Measurements from ENCODE around the gene KRI1.
A peak's percentile ranks its signal among the peaks of the same experiment; 100 is the strongest.

Gene KRI1

DNA sequence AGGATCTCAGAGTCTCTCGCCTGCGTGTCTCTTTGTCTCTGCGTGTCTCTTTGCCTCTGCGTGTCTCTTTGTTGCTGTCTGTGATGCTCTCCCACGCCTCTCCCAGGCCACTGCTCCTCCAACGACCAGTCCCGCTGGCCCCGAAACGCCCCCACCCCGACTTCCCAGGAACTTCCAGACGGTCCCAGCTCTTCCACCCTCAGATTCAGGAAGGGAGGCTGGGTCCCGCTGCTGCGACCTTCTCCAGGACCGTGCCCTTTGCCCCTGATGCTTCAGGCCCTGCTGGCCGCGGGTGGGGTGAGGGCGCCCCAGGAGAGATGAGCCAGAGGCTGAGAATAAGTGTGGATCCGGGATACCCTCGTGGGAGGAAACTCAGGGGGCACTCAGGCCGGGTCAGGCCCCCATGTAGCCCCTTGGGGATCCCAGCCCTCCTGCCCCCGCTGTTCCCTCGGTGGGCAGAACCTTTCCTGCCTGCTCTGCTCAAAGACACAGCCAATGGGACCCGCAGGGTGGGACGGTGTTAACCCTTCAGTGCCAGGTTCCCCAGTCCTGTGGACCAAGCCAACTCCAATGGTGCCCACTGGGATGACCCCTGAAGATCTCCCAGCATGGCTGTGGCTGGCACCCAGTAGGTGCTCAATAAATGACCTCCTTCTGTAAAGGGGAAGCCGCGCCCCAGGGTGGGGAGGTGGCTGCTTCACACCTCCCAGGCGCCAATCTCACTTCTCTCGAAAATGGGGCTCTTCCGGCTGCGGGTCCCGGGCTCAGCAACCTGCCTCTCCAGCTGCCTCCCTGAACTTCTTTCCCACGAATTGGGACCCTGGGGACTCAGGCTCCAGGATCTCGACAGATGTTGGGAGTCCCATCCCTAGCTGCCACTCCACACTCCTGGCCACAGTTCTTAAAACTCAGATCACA, 47.1 kb downstream of the KRI1 start:
- no peak for DNase-seq (ENCODE audit: low spot score)

DNA sequence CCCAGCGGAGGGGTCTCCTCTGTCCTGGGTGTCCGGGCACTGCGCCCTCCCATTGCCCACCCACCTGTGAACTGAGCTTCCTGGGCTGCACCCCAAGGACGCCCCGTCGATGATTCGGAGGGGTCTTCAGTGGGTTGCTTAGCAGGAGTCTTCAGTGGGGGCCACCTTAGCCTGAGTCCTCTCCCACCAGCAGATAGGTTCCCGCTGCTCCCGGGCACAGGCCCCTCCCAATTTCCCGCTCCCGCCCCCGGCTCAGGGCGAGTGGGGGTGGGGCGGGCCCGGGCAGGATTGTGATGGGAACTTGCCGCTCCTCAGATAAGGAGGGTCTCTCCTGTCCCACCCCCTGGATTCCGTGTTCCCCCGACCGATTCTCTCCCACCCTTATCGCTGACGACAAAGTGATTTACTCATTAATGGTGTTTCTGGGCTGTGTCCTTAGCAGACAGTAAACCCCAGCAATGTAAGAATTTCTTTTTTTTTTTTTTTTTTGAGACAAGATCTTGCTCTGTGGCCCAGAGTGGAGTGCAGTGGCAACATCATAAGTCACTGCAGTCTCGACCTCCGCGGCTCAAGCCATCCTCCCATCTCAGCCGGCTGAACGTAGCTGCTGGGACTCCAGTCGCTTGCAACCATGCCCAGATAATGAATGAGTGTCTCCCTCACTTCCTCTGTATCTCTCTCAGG, 47.9 kb downstream of the KRI1 start:
- DNase-seq (ENCODE audit: low spot score) = peak; percentile 70

DNA sequence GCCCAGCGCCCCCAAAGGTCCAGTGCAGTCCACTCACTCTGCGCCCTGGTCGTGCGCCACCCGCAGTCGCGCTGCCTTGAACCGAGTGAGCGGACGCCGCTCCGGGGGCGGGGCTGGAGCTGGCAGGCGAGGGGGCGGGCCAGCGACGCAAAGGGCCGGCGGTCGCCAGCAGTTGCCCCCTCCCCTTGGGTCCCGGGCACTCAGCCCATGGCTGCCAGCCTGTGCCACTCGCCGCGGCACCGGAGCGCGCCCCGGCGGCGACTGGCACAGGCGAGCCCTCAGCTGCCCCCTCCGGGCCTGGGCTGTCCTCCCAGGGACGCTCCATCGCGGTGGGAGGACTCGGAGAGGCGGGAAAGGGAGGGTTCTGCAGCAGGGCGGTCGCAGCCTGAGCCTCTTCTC, 48.5 kb downstream of the KRI1 start, which contains the start of gene S1PR5:
TSS of gene S1PR5 (minus strand) at position 87 of the 399 bp plus-strand sequence. CDS start 2,436 bp downstream, outside the sequence.
- peak; percentile 93 for DNase-seq (ENCODE audit: low spot score)

DNA sequence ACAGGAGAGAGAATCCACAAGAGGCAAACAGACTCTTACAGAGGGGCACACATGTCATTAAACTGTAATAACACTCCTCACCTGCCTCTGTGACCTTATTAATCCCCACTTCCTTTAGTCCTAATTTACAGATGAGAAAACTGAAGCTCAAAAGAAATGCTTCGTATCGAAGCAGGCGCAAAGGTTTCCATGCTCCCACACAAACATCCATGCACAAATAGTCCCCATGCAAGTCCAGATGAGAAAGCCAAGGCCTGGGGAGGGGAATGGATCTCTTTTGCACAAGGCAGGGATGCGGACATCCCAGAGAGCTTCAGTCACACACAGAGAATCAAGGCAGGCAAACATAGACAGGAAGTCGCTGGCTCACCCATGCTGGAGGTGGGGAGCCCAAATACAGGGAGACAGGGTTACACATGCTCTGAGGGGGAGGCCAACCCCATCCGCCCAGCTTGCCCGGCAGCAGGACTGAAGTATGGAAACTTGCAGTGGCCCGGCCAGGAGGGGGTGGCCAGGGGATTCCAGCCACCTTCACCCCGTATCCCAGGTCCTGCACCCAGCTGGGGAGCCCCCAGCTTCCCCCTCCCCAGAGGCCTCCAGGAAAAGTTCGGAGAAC, 49.0 kb downstream of the KRI1 start:
- DNase-seq (ENCODE audit: low spot score) = no peak

DNA sequence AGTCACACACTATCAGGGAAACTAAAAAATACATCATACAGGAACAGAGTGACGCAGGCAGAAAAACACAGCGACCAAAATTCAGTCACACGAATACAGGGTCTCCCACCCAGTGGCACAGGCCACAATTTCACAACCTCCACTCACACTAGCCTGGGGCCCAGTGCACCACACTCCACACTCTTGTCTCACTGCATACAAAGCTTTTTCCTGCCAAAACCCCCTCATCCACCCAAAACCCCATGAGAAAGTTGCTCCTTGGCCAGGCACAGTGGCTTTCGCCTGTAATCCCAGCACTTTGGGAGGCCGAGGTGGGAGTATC, 49.8 kb downstream of the KRI1 start:
- no peak for DNase-seq (ENCODE audit: low spot score)

DNA sequence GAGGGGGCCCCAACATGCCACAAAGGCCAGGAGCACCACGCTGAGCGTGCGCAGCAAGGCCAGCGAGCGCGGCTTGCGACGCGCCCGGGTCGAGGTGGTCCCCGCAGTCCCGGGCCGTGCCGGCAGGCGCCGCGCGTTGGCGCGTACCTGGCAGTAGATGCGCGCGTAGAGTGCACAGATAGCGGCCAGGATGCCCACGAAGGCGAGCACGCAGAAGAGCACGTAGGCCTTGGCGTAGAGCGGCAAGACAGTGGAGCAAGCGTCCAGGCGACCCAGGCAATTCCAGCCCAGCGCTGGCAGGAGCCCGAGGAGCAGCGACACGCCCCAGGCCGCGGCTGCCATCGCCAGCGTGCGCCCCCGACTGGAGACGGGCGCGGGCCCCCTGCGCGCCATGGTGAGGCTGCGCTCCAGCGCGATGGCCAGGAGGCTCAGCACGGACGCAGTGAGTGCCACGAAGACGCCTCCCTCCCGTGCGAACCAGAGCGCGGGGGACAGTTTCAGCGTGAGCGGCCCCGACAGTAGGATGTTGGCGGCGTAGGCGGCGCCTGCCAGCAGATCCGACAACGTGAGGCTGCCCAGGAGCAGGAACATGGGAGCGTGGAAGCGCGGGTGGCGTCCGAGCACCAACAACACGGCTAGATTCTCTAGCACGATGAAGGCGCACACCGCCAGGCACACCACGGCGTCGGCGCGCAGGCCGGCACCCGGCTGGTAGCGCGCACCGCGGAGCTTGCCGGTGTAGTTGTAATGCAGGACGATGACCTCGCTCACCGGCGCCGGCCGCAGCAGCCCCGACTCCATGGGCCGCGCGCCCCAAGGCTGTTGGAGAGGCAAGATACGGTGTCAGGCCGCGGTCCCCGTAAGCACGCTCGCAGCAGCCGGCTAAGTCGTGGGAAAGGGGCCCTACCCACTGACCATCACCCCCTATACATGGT, 51.3 kb downstream of the KRI1 start:
- no peak for DNase-seq (ENCODE audit: low spot score)

DNA sequence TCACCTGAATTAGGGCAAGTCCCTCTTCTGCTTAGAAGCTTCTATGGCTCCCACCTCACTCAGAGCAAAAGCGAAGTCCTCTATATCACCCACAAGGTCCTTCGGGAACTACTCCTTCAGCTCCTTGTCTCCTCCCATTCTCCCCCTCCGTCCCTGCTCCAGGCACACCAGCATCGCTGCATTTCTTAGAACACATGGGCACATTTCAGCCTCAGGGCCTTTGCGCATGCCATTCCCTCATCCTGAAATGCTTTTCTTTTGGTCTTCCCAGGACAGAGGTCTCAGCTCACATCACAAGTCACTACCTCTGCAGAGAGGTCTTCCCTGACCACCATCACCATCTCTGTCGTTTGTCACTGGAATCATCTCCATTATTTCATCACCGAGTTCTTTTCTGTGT, 52.6 kb downstream of the KRI1 start:
- DNase-seq (ENCODE audit: low spot score) = no peak

DNA sequence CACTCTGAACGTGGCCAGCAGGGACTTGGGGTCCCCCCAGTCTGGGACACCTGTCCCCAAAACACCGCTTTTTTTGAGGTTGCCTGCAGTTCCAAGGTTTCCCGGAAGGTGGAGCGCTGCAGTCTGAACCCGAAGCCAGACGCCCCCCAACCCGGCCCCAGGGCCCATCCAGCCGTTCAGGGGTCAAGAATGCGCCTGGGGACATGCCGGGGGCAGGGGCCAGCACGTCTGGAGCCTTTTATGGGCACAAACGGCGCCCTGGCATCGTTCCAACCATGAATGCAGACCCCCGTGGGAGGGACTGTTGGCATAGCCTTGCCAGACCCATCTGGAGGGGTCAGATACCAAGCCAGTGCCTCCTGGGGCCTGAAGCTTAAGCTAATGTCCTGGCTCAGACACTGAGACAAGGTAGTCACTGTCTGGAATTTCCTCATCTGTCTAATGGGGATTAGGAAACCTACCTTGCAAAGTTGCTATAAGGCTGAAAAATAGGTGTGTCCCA, 55.5 kb downstream of the KRI1 start:
- DNase-seq (ENCODE audit: low spot score) = no peak

DNA sequence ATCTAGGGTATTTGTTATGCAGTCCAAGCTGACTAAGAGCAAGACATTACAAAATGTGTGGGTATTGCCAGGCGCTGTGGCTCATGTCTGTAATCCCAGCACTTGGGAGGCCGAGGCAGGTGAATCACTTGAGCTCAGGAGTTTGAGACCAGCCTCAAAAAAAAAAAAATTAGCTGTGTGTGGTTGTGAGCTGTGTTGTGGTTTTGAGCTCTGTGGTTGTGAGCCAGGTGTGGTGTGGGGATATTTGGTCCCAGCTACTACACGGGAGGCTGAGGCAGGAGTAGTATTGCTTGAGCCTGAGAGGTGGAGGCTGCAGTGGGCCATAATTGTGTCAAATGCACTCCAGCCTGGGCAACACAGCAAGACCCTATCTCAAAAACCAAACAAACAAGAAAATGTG, 57.1 kb downstream of the KRI1 start:
- no peak for DNase-seq (ENCODE audit: low spot score)

DNA sequence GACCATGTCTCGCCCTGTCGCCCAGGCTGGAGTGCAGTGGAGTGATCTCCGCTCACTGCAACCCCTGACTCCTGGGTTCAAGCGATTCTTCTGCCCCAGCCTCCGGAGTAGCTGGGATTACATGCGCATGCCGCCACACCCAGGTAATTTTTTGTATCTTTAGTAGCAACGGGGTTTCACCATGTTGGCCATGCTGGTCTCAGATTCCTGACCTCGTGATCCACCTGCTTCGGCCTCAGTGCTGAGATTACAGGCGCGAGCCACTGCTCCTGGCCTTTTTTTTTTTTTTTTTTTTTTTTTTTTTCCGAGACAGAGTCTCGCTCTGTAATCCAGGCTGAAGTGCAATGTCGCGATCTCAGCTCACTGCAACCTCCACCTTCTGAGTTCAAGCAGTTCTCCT, 57.8 kb downstream of the KRI1 start:
- DNase-seq (ENCODE audit: low spot score) = no peak

DNA sequence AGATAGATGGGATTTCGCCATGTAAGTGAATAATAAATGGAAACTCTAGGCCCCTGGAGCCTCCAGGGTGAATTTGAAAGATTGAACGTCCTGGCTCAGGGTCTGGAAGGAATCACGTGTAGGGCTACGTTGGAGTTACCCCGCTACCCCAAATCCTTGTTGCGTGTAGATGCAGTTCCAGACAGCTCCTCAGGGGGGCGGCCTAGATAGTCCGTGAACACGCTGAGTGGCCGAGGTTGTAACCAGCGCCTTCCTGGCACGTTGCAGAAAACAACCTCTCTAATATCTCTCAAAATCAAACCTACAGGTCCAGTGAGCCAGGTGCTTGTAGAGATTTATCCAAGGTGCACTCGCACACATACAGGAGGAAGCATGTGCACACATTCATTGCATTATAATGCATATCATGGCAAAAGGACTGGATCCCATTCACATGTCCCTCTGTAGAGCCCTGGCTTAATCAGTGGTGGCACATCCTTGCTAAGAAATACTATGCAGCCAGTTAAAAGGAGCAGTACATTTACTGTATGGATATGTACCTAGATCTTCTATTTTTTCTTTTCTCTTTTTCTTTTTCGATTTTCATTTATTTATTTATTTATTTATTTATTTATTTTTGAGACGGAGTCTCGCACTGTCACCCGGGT, 60.1 kb downstream of the KRI1 start:
- peak; percentile 54 for DNase-seq (ENCODE audit: low spot score)

Data from putamen (tissue), 1 donor.